A549 (cell line): ENCODE data around the gene CEP112.

Experiments
- KDM1A ChIP-seq: fragments of 200-600 bp; sonication (generic); IDR thresholded peaks from 2 replicates; pipeline ENCODE4 v1.6.1; 2016; ENCODE audit warnings: low read depth, mild to moderate bottlenecking
- POLR2A ChIP-seq: IDR thresholded peaks from 2 replicates; pipeline ENCODE4 v1.6.1; 2012; ENCODE audit warnings: mild to moderate bottlenecking, low read length
- USF2 ChIP-seq: fragments of 450-650 bp; IDR thresholded peaks from 2 replicates; pipeline ENCODE4 v1.6.1; 2014; ENCODE audit warnings: antibody characterized with exemption
- ZSCAN20 ChIP-seq: fragments of 250-450 bp; sonication (Bioruptor Pico); IDR thresholded peaks from 2 replicates; pipeline ENCODE4 v1.8.0; 2022; ENCODE audit warnings: mild to moderate bottlenecking, moderate library complexity
- TF ChIP-seq, protein P1 (sequence below): fragments of 150-350 bp; IDR thresholded peaks from 2 replicates; pipeline ENCODE4 v1.6.1; 2014; ENCODE audit warnings: low read depth, mild to moderate bottlenecking, low read length

GRCh38 chr17:65895969-65896368 is 296.0 kb downstream of the CEP112 start:
- TF ChIP-seq USF2: no peak
- no peak for TF ChIP-seq POLR2A
- no peak for TF ChIP-seq KDM1A
- TF ChIP-seq ZSCAN20 (CRISPR knock-in tag): no peak
- TF ChIP-seq, protein P1, sequence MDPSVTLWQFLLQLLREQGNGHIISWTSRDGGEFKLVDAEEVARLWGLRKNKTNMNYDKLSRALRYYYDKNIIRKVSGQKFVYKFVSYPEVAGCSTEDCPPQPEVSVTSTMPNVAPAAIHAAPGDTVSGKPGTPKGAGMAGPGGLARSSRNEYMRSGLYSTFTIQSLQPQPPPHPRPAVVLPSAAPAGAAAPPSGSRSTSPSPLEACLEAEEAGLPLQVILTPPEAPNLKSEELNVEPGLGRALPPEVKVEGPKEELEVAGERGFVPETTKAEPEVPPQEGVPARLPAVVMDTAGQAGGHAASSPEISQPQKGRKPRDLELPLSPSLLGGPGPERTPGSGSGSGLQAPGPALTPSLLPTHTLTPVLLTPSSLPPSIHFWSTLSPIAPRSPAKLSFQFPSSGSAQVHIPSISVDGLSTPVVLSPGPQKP: no peak
